ENCODE results near the gene ZNF740. TPM values are rescaled to one million over a fixed set of nuclear protein-coding genes. Genes with fewer than 3 reads are reported as not detected.
"Not testable (repeated sequence)": the region's sequence is repeated elsewhere in the genome, so short reads cannot be mapped to it uniquely, and the experiment has no call there.

Gene ZNF740
- total and polyA plus RNA-seq, 2 experiments from 2014 or later: 4.6 to 13.2 TPM

GRCh38 chr12:53200458-53201176 lies 20.1 kb downstream of the ZNF740 start:
- H3K4me2 ChIP-seq: no peak overlapping the region
- no peak overlapping the region for H3K4me3 ChIP-seq
- DNase-seq (ENCODE audit: low spot score): no peak
- no peaks in the 10 kb centered on the region for H3K36me3 ChIP-seq (replicated peaks; ENCODE audit: insufficient read depth, low read depth)
- WGBS (ENCODE audit: low lambda C conversion rate, missing lambda C conversion rate): 81% methylated on average over 10 of the region's 10 CpGs
- H3K9me2 ChIP-seq (replicated peaks; ENCODE audit: insufficient read depth): no peaks in the 10 kb centered on the region
- no peaks in the 10 kb centered on the region for H3K9me3 ChIP-seq (ENCODE audit: low read depth)
- no peak overlapping the region for H2AFZ ChIP-seq
- H3K4me1 ChIP-seq (ENCODE audit: insufficient read depth): peaks cover 3% of the 10 kb centered on the region
- H4K20me1 ChIP-seq (ENCODE audit: insufficient read depth, poor library complexity, severe bottlenecking): no peaks in the 10 kb centered on the region
- H3K27ac ChIP-seq: no peak overlapping the region
- peaks cover 4% of the 10 kb centered on the region for H3K27me3 ChIP-seq
- no peak for TF ChIP-seq CTCF (IDR thresholded peaks at IDR 0.05; ENCODE audit: poor library complexity)
- TF ChIP-seq EZH2 (IDR thresholded peaks at IDR 0.05; ENCODE audit: borderline replicate concordance): no peak
- TF ChIP-seq EZH2phosphoT487 (IDR thresholded peaks at IDR 0.05; ENCODE audit: low read depth, severe bottlenecking, unreplicated experiment): no peak
- H3K79me2 ChIP-seq: no peaks in the 10 kb centered on the region

- Histone ChIP-seq H3K79me2 (no peaks in the 10 kb centered on the region), H3K36me3 (replicated peaks; ENCODE audit: insufficient read depth, low read depth) (no peaks in the 10 kb centered on the region), H3K9me2 (replicated peaks; ENCODE audit: insufficient read depth) (no peaks in the 10 kb centered on the region), H3K27ac (no peak overlapping the region), H3K4me2 (no peak overlapping the region), H2AFZ (no peak overlapping the region), H4K20me1 (ENCODE audit: insufficient read depth, poor library complexity, severe bottlenecking) (no peaks in the 10 kb centered on the region), H3K9me3 (ENCODE audit: low read depth) (no peaks in the 10 kb centered on the region), H3K4me3 (no peak overlapping the region), H3K27me3 (peaks cover 4% of the 10 kb centered on the region), H3K4me1 (ENCODE audit: insufficient read depth) (peaks cover 3% of the 10 kb centered on the region)
- TF ChIP-seq CTCF (IDR thresholded peaks at IDR 0.05; ENCODE audit: poor library complexity) (no peak), EZH2phosphoT487 (IDR thresholded peaks at IDR 0.05; ENCODE audit: low read depth, severe bottlenecking, unreplicated experiment) (no peak), EZH2 (IDR thresholded peaks at IDR 0.05; ENCODE audit: borderline replicate concordance) (no peak)
- WGBS (ENCODE audit: low lambda C conversion rate, missing lambda C conversion rate): 63% methylated on average over 1 of the region's 1 CpG
- no peak for DNase-seq (ENCODE audit: low spot score)
Observed at GRCh38 chr12:53201177-53201541, 20.6 kb downstream of the ZNF740 start.

GRCh38 chr12:53201639-53202038 lies 21.1 kb downstream of the ZNF740 start:
- no peaks in the 10 kb centered on the region for H3K9me2 ChIP-seq (replicated peaks; ENCODE audit: insufficient read depth)
- no peaks in the 10 kb centered on the region for H3K36me3 ChIP-seq (replicated peaks; ENCODE audit: insufficient read depth, low read depth)
- H3K4me2 ChIP-seq: no peak overlapping the region
- no peaks in the 10 kb centered on the region for H3K79me2 ChIP-seq
- TF ChIP-seq EZH2phosphoT487 (IDR thresholded peaks at IDR 0.05; ENCODE audit: low read depth, severe bottlenecking, unreplicated experiment) (no peak), CTCF (IDR thresholded peaks at IDR 0.05; ENCODE audit: poor library complexity) (no peak), EZH2 (IDR thresholded peaks at IDR 0.05; ENCODE audit: borderline replicate concordance) (no peak)
- no peak overlapping the region for H3K4me3 ChIP-seq
- H3K9me3 ChIP-seq (ENCODE audit: low read depth): no peaks in the 10 kb centered on the region
- no peak overlapping the region for H2AFZ ChIP-seq
- no peak for DNase-seq (ENCODE audit: low spot score)
- peaks cover 4% of the 10 kb centered on the region for H3K27me3 ChIP-seq
- no peaks in the 10 kb centered on the region for H4K20me1 ChIP-seq (ENCODE audit: insufficient read depth, poor library complexity, severe bottlenecking)
- 87% methylated on average over 4 of the region's 4 CpGs for WGBS (ENCODE audit: low lambda C conversion rate, missing lambda C conversion rate)
- peaks cover 3% of the 10 kb centered on the region for H3K4me1 ChIP-seq (ENCODE audit: insufficient read depth)
- H3K27ac ChIP-seq: no peak overlapping the region

- H3K4me2 ChIP-seq; H4K20me1 ChIP-seq (ENCODE audit: insufficient read depth, poor library complexity, severe bottlenecking); H3K79me2 ChIP-seq; H3K4me1 ChIP-seq (ENCODE audit: insufficient read depth); H3K27ac ChIP-seq; H3K36me3 ChIP-seq (replicated peaks; ENCODE audit: insufficient read depth, low read depth); H3K9me3 ChIP-seq (ENCODE audit: low read depth); H3K4me3 ChIP-seq; H3K27me3 ChIP-seq; H3K9me2 ChIP-seq (replicated peaks; ENCODE audit: insufficient read depth); DNase-seq (ENCODE audit: low spot score); H2AFZ ChIP-seq: not testable (repeated sequence)
- whole genome bisulfite sequencing (ENCODE audit: low lambda C conversion rate, missing lambda C conversion rate): 97% methylated on average over 7 of the region's 7 CpGs
Observed at GRCh38 chr12:53202316-53202715, 21.8 kb downstream of the ZNF740 start.

Data from hepatocyte (in vitro differentiated cells).